Right lobe of liver (tissue), 6 donors: Measurements from ENCODE around the gene CRAT. TPM values are rescaled to one million over a fixed set of nuclear protein-coding genes. Genes with fewer than 3 reads are reported as not detected.
A peak's percentile ranks its signal among the peaks of the same experiment; 100 is the strongest.
"Not testable (repeated sequence)": the region's sequence is repeated elsewhere in the genome, so short reads cannot be mapped to it uniquely, and the experiment has no call there.

Source experiments
- ATAC-seq, 4 donors: fragments of 200-7000 bp; cut with Tn5 transposase; one replicate each; pipeline ENCODE4 v1.9.1; 2020; ENCODE audit warnings: mild to moderate bottlenecking in 4 of 4, moderate library complexity in 4 of 4
- DNase-seq, 3 donors: peaks; one replicate each; pipeline ENCODE4 v3.0.0-alpha.2; 2020
- H3K27ac ChIP-seq, 3 donors: fragments of 200-600 bp; one replicate each; pipeline ENCODE4 v1.8.0; 2022
- H3K27me3 ChIP-seq, 2 donors: fragments of 200-600 bp; one replicate each; pipeline ENCODE4 v1.8.0; 2022
- H3K36me3 ChIP-seq, 4 donors: fragments of 200-600 bp; sonication (generic) in 1 of 4; one replicate each; pipeline versions ENCODE4 v1.5.1 to v1.8.0; 2017 to 2022; ENCODE audit warnings: control low read depth in 1 of 4
- H3K4me1 ChIP-seq, 4 donors: fragments of 200-600 bp; sonication (generic) in 1 of 4; one replicate each; pipeline versions ENCODE4 v1.5.1 to v1.8.0; 2017 to 2022; ENCODE audit warnings: control low read depth in 1 of 4
- H3K4me3 ChIP-seq, 3 donors: fragments of 200-600 bp; one replicate each; pipeline ENCODE4 v1.8.0; 2022
- H3K9me3 ChIP-seq, 4 donors: fragments of 200-600 bp; sonication (generic) in 1 of 4; one replicate each; pipeline versions ENCODE4 v1.5.1 to v1.8.0; 2017 to 2022; ENCODE audit warnings: control low read depth in 1 of 4
- CTCF ChIP-seq, 4 donors: fragments of 200-600 bp in 3 of 4; fragments of 450-650 bp in 1 of 4; IDR thresholded peaks; one replicate each; pipeline versions ENCODE4 v1.5.1 to v1.8.0; 2016 to 2022; ENCODE audit warnings: antibody characterized with exemption in 4 of 4, mild to moderate bottlenecking in 2 of 4
- POLR2A ChIP-seq: fragments of 450-650 bp; IDR thresholded peaks from one replicate; pipeline ENCODE4 v1.6.1; 2017; ENCODE audit warnings: antibody characterized with exemption, mild to moderate bottlenecking
- WGBS: methylation state at CpG from one replicate; pipeline ENCODE4 v1.1.6; 2018; ENCODE audit warnings: low coverage, low lambda C conversion rate; ENCODE audit not compliant: insufficient coverage; ENCODE audit errors: missing lambda C conversion rate; 5-methylcytosine and 5-hydroxymethylcytosine counted together
- intact Hi-C, 2 donors: fragments of 100-400 bp; cut with DNase I; formaldehyde crosslinking; loops; one replicate each; pipeline versions ENCODE4 v1.11.2 to v1.14.1; 2022
- total RNA-seq, 6 experiments: library from RNA; depleted of rRNA in 2 of 6; stranded (reverse); fragments of >200 nt in 2 of 6; fragmentation: NEBNext Ultra II Directional in 3 of 6; extraction: Animal tissue kit (Norgen Biotek cat#: 25700) in 3 of 6; gene quantifications; one replicate each; pipeline versions ENCODE4 v1.1.0 to v1.2.4, GENCODE V29; 2016 to 2023
- donor health status: DM: no; HTN: yes; CAD: no.
- donor health status: DM: no; HTN: no; CAD: no.
- donor health status: DM: no; HTN: no; CAD: no.
- donor health status: DM: no; HTN: yes; CAD: no.
- donor health status: DM: no; HTN: yes; CAD: no.

Gene CRAT
- total RNA-seq, 6 experiments from 2014 or later: 86.1 to 146 (median 104) TPM

DNA sequence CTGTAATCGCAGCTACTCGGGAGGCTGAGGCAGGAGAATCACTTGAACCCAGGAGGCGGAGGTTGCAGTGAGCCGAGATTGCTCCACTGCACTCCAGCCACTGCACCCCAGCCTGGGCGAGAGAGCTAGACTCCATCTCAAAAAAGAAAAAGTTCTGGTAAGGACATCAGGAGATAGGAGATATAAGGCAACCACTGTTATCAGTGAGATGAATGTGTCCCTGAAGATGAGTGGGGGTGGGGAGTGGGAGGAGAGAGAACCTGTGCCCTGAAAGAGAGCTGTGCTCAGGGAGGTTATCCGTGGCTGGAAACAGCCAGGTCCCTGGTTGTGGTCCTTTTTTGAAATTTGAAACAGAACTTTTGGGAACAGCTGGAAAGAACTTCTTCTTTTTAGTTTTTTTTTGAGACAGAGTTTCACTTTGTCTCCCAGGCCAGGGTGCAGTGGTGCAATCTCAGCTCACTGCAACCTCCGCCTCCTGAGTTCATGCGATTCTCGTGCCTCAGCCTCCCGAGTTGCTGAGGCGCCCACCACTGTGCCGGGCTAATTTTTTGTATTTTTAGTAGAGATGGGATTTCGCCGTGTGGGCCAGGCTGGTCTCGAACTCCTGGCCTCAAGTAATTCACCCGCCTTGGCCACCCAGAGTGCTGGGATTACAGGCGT lies 3.2 kb upstream of the CRAT start:
- Histone ChIP-seq H3K4me3 (no peak overlapping the region), H3K27me3 (no peaks in the 10 kb centered on the region), H3K4me1 (peaks cover 0 to 38% (median 5%) of the 10 kb centered on the region in 4 donors), H3K9me3 (no peaks in the 10 kb centered on the region), H3K36me3 (no peaks in the 10 kb centered on the region), H3K27ac (peak overlapping the region in 1 of 3 donors; percentile 28)
- intact Hi-C loops: no loop called here
- ATAC-seq: no peak
- 77% methylated on average over 9 of the region's 17 CpGs for WGBS
- TF ChIP-seq POLR2A (no peak), CTCF (IDR thresholded peaks at IDR 0.05) (no peak)
- no peak for DNase-seq

DNA sequence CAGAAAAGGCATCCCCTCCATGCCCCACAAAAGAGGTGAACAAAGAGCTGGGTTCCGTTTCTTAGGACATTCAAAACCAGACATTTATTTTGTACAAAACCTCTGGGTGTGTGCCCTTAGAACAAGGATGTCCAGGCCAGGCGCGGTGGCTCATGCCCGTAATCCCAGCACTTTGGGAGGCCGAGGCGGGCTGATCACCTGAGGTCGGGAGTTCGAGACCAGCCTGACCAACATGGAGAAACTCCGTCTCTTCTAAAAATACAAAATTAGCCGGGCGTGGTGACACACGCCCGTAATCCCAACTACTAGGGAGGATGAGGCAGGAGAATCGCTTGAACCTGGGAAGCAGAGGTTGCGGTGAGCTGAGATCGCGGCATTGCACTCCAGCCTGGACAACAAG lies 1.9 kb upstream of the CRAT start:
- Histone ChIP-seq H3K4me3 (peak overlapping the region in 1 of 3 donors; percentile 86), H3K4me1 (peaks cover 0 to 40% (median 5%) of the 10 kb centered on the region in 4 donors)
- ATAC-seq, H3K27ac ChIP-seq, H3K36me3 ChIP-seq, H3K9me3 ChIP-seq, intact Hi-C loops, DNase-seq, H3K27me3 ChIP-seq: not testable (repeated sequence)
- 93% methylated on average over 14 of the region's 17 CpGs for WGBS

DNA sequence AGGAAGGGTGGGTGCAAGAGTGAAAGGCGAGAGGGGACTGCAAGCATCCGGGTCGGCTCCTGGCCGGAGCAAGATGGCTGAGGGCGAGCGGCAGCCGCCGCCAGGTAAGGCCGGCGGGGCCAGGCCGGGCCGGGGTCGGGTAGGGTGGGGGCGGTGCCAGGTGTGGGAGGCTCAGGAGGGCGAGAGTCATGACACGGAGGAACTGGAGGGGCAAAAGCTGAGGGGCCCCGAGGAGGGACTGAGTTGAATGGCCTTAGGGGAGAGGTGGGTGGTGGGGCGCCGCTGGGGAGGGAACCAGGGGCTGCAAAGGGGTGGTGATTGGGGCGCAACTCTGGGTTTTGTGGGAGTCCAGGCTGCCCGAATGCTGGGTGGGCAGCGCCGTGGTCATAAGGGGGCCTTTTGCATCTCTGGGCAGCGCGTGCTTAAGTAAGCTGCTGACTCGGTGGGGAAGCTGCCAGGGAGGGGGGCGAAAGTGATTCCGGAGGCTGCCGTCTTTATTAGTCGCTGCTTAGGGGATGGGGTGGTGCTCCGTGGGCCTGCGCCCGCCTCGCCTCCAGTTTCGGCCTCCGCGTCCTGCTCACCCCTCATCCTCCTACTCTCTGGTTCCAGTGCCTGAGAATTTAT lies 1.0 kb upstream of the CRAT start:
- intact Hi-C loops: no loop called here
- H3K27ac ChIP-seq: peak overlapping the region; percentile 91 to 93 (median 92)
- no peaks in the 10 kb centered on the region for H3K27me3 ChIP-seq
- no peak for TF ChIP-seq POLR2A
- no peak for TF ChIP-seq CTCF (IDR thresholded peaks at IDR 0.05)
- WGBS: 2% methylated on average over 24 of the region's 37 CpGs
- DNase-seq: peak in 1 of 3 donors; percentile 48
- peaks cover 0 to 40% (median 5%) of the 10 kb centered on the region in 4 donors for H3K4me1 ChIP-seq
- peak; percentile 2 to 15 (median 10) for ATAC-seq
- H3K9me3 ChIP-seq: no peaks in the 10 kb centered on the region
- peak overlapping the region; percentile 67 to 86 (median 69) for H3K4me3 ChIP-seq
- H3K36me3 ChIP-seq: peaks cover 0 to 7% (median 0%) of the 10 kb centered on the region in 4 donors

DNA sequence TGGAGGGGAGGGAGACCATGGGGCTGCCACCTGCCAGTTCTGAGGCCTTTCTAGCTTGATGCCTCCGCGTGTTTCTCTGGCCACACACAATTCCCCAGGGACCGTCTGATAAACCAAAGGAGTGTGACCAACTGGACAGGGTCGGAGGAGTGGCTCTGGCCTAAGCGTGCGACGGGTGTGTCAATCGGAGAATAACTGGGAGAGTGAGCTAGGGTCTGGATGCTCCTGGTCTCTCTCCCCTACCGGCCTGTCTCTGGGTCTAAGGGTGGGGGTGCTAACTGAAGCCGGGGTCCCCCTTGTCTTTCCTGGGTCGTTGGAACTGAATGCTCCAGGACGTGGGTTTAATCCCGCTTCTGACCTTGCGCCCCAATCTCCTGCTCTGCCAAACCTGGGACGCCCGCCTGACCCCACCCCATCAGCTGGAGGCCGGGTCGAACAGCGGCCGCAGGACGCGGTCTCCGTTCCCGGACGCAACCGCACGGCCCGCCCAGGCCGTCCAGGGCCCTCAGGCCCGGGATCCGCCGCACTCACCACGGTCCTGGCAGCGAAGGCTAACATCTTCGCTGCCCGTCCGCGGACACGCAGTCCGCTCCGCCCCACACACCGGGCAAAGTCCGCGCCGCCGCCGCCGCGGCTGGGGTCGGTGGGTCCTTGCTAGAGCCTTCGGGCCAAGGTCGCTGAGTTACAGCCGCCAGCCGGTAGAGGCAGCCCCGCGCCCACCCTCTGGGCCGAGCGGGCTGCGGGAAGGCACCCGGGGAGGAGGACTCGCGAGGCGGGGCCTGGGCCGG lies 447 bp downstream of the CRAT start:
- peaks cover 0 to 38% (median 5%) of the 10 kb centered on the region in 4 donors for H3K4me1 ChIP-seq
- WGBS: 9% methylated on average over 11 of the region's 64 CpGs
- intact Hi-C loops: no loop called here

More for the DNA sequence above, 447 bp downstream of the CRAT start:
- no peak for DNase-seq
- Histone ChIP-seq H3K4me3 (peak overlapping the region; percentile 67 to 93 (median 86)), H3K9me3 (no peaks in the 10 kb centered on the region), H3K27me3 (no peaks in the 10 kb centered on the region), H3K27ac (peak overlapping the region; percentile 53 to 93 (median 82)), H3K36me3 (peaks cover 0 to 7% (median 0%) of the 10 kb centered on the region in 4 donors)
- no peak for TF ChIP-seq POLR2A
- TF ChIP-seq CTCF (IDR thresholded peaks at IDR 0.05): peak in 2 of 4 donors; percentile 2 to 10
- ATAC-seq: peak; percentile 12 to 53 (median 24)
